H9 (cell line): Measurements from ENCODE around the gene MYOZ3. TPM values are rescaled to one million over a fixed set of nuclear protein-coding genes. Genes with fewer than 3 reads are reported as not detected.

Experiments
- DNase-seq: peaks from one replicate; pipeline ENCODE4 v3.0.0-alpha.2; 2017
- H2AFZ ChIP-seq: one replicate; pipeline ENCODE4 v1.6.1; 2013; ENCODE audit warnings: mild to moderate bottlenecking, low read length, control low read depth, moderate library complexity
- H2AK5ac ChIP-seq: 2 replicates; pipeline ENCODE4 v1.6.1; 2013; ENCODE audit warnings: low read length, control low read depth, mixed read lengths; ENCODE audit not compliant: insufficient read length
- H2BK120ac ChIP-seq: one replicate; pipeline ENCODE4 v1.6.1; 2013; ENCODE audit warnings: low read depth, mild to moderate bottlenecking, low read length, control low read depth, inconsistent platforms; ENCODE audit not compliant: poor library complexity, severe bottlenecking
- H2BK12ac ChIP-seq: 2 replicates; pipeline ENCODE4 v1.6.1; 2013; ENCODE audit warnings: low read length, control low read depth, mixed read lengths, low read depth; ENCODE audit not compliant: insufficient read length
- H2BK15ac ChIP-seq: 2 replicates; pipeline ENCODE4 v1.6.1; 2013; ENCODE audit warnings: low read depth, low read length, control low read depth
- H2BK20ac ChIP-seq: one replicate; pipeline ENCODE4 v1.6.1; 2013; ENCODE audit warnings: low read depth, mild to moderate bottlenecking, low read length, control low read depth, inconsistent platforms; ENCODE audit not compliant: poor library complexity, severe bottlenecking
- H2BK5ac ChIP-seq: 2 replicates; pipeline ENCODE4 v1.6.1; 2013; ENCODE audit warnings: low read length, control low read depth, mixed read lengths; ENCODE audit not compliant: insufficient read length
- H3K14ac ChIP-seq: 2 replicates; pipeline ENCODE4 v1.6.1; 2013; ENCODE audit warnings: low read length, control low read depth; ENCODE audit not compliant: insufficient read depth
- H3K18ac ChIP-seq: 2 replicates; pipeline ENCODE4 v1.6.1; 2013; ENCODE audit warnings: low read depth, mild to moderate bottlenecking, mixed read lengths, low read length, control low read depth; ENCODE audit not compliant: insufficient read length
- H3K23ac ChIP-seq: 2 replicates; pipeline ENCODE4 v1.6.1; 2013; ENCODE audit warnings: low read length, control low read depth, mixed read lengths, low read depth; ENCODE audit not compliant: insufficient read length
- H3K23me2 ChIP-seq: 2 replicates; pipeline ENCODE4 v1.6.1; 2013; ENCODE audit warnings: low read depth, mild to moderate bottlenecking, mixed read lengths, low read length, control low read depth; ENCODE audit not compliant: insufficient read length, poor library complexity, severe bottlenecking
- H3K27ac ChIP-seq: 2 replicates; pipeline ENCODE4 v1.5.1; 2013; ENCODE audit warnings: low read length, control low read depth, mixed read lengths, low read depth; ENCODE audit not compliant: insufficient read length
- H3K27me3 ChIP-seq: 2 replicates; pipeline ENCODE4 v1.6.1; 2013; ENCODE audit warnings: low read length, control low read depth, inconsistent platforms; ENCODE audit not compliant: insufficient read depth
- H3K4ac ChIP-seq: 2 replicates; pipeline ENCODE4 v1.6.1; 2013; ENCODE audit warnings: low read depth, mild to moderate bottlenecking, control low read depth, inconsistent platforms, low read length, moderate library complexity
- H3K4me1 ChIP-seq: 2 replicates; pipeline ENCODE4 v1.6.1; 2013; ENCODE audit warnings: low read length, control low read depth, inconsistent platforms; ENCODE audit not compliant: insufficient read depth
- H3K4me2 ChIP-seq: 2 replicates; pipeline ENCODE4 v1.6.1; 2013; ENCODE audit warnings: low read length, control low read depth, mixed read lengths; ENCODE audit not compliant: insufficient read length, insufficient read depth
- H3K56ac ChIP-seq: 2 replicates; pipeline ENCODE4 v1.6.1; 2013; ENCODE audit warnings: low read depth, mild to moderate bottlenecking, mixed read lengths, low read length, control low read depth; ENCODE audit not compliant: insufficient read length
- H3K79me1 ChIP-seq: 2 replicates; pipeline ENCODE4 v1.6.1; 2013; ENCODE audit warnings: low read depth, mild to moderate bottlenecking, moderate library complexity, low read length, control low read depth, inconsistent platforms; ENCODE audit not compliant: insufficient read depth, poor library complexity, severe bottlenecking
- H3K79me2 ChIP-seq: 2 replicates; pipeline ENCODE4 v1.6.1; 2013; ENCODE audit warnings: low read length, control low read depth, inconsistent platforms; ENCODE audit not compliant: insufficient read depth
- H3K9ac ChIP-seq: 2 replicates; pipeline ENCODE4 v1.6.1; 2013; ENCODE audit warnings: low read length, control low read depth, mixed read lengths; ENCODE audit not compliant: insufficient read length; ENCODE audit errors: extremely low read depth
- H3K9me3 ChIP-seq: one replicate; pipeline ENCODE4 v1.6.1; 2013; ENCODE audit warnings: low read depth, low read length, inconsistent platforms; ENCODE audit not compliant: control insufficient read depth
- H3T11ph ChIP-seq: one replicate; pipeline ENCODE4 v1.6.1; 2013; ENCODE audit warnings: mild to moderate bottlenecking, low read length, control low read depth, inconsistent platforms
- H4K20me1 ChIP-seq: one replicate; pipeline ENCODE4 v1.6.1; 2013; ENCODE audit not compliant: control insufficient read depth, insufficient read length, insufficient read depth
- H4K5ac ChIP-seq: 2 replicates; pipeline ENCODE4 v1.6.1; 2013; ENCODE audit warnings: low read depth, mild to moderate bottlenecking, mixed read lengths, low read length, control low read depth; ENCODE audit not compliant: insufficient read length
- H4K8ac ChIP-seq: replicated peaks from 2 replicates; pipeline ENCODE4 v1.6.1; 2013; ENCODE audit warnings: low read length, control low read depth, mixed read lengths, low read depth; ENCODE audit not compliant: insufficient read length
- H4K91ac ChIP-seq: 2 replicates; pipeline ENCODE4 v1.6.1; 2013; ENCODE audit warnings: low read depth, mild to moderate bottlenecking, moderate library complexity, mixed read lengths, low read length, control low read depth; ENCODE audit not compliant: insufficient read length
- H3K27ac Mint-ChIP-seq, 3 experiments: 2 replicates in 2 of 3; 3 replicates in 1 of 3; pipeline ENCODE4 v1.8.0; 2020 to 2021; ENCODE audit warnings: mixed read lengths in 3 of 3, mild to moderate bottlenecking in 1 of 3, moderate library complexity in 1 of 3
- H3K27me3 Mint-ChIP-seq: 2 replicates; pipeline ENCODE4 v1.8.0; 2021; ENCODE audit warnings: low read depth, mild to moderate bottlenecking, moderate library complexity, mixed read lengths
- H3K36me3 Mint-ChIP-seq, 3 experiments: 2 replicates in 2 of 3; 3 replicates in 1 of 3; pipeline ENCODE4 v1.8.0; 2020 to 2021; ENCODE audit warnings: low read depth in 3 of 3, mixed read lengths in 3 of 3; ENCODE audit not compliant: insufficient read depth in 1 of 3
- H3K4me1 Mint-ChIP-seq, 2 experiments: 2 replicates each; pipeline ENCODE4 v1.8.0; 2020; ENCODE audit warnings: mixed read lengths in 2 of 2
- H3K4me3 Mint-ChIP-seq, 2 experiments: 2 replicates in 1 of 2; 3 replicates in 1 of 2; pipeline ENCODE4 v1.8.0; 2020 to 2021; ENCODE audit warnings: mild to moderate bottlenecking in 2 of 2, mixed read lengths in 2 of 2, moderate library complexity in 1 of 2
- H3K9me3 Mint-ChIP-seq, 2 experiments: 2 replicates in 1 of 2; 3 replicates in 1 of 2; pipeline ENCODE4 v1.8.0; 2020; ENCODE audit warnings: mild to moderate bottlenecking in 2 of 2, mixed read lengths in 2 of 2, moderate library complexity in 1 of 2
- WGBS: extraction: QIAGEN DNeasy Blood & Tissue Kit; methylation state at CpG from one replicate; pipeline ENCODE4 v1.1.7; 2013; ENCODE audit warnings: missing lambda C conversion rate, low lambda C conversion rate, mixed read lengths; ENCODE audit not compliant: insufficient read length; ENCODE audit errors: extremely low coverage; 5-methylcytosine and 5-hydroxymethylcytosine counted together
- total RNA-seq: library from RNA; stranded (reverse); gene quantifications from 2 replicates; pipeline ENCODE4 v1.2.1, GENCODE V29; 2021
- TF ChIP-seq, protein P1 (sequence below): fragments of 200-600 bp; sonication (generic); conservative IDR thresholded peaks from 3 replicates; pipeline ENCODE4 v1.8.0; 2021; ENCODE audit warnings: antibody characterized with exemption, mild to moderate bottlenecking

MYOZ3 gene
- total RNA-seq, 1 experiment from 2014 or later, result 18.1 TPM

GRCh38 chr5:150645070-150645700 lies 15.9 kb upstream of the MYOZ3 start:
- Histone ChIP-seq H4K20me1 (no peaks in the 10 kb centered on the region), H3K23ac (no peak overlapping the region), H4K8ac (no peak overlapping the region), H3K79me1 (no peaks in the 10 kb centered on the region), H4K91ac (no peak overlapping the region), H3K18ac (no peak overlapping the region), H3K4me2 (no peak overlapping the region), H3T11ph (no peak overlapping the region), H2BK120ac (no peak overlapping the region), H3K9ac (no peak overlapping the region), H2BK20ac (no peak overlapping the region), H3K4me1 (peaks cover 2% of the 10 kb centered on the region; the same call in 1 of the 2 replicates), H3K27me3 (no peaks in the 10 kb centered on the region), H3K56ac (no peak overlapping the region), H3K4ac (no peak overlapping the region), H3K23me2 (no peaks in the 10 kb centered on the region), H3K9me3 (no peaks in the 10 kb centered on the region), H2BK15ac (no peak overlapping the region), H3K14ac (no peak overlapping the region), H3K27ac (no peak overlapping the region), H2AFZ (no peak overlapping the region), H2BK12ac (no peak overlapping the region), H4K5ac (no peak overlapping the region), H3K79me2 (no peaks in the 10 kb centered on the region), H2AK5ac (no peak overlapping the region), H2BK5ac (no peak overlapping the region)
- no peaks in the 10 kb centered on the region for H3K9me3 Mint-ChIP-seq
- peak overlapping the region in 1 of 3 experiments; percentile 77; a peak in 2 of 7 replicates for H3K27ac Mint-ChIP-seq
- no CpG with 5 or more reads among the region's 4 CpGs for WGBS
- no peak for DNase-seq
- no peak overlapping the region for H3K4me3 Mint-ChIP-seq
- peaks cover 2% of the 10 kb centered on the region; the same call in 1 of the 2 replicates for H3K27me3 Mint-ChIP-seq
- peaks cover 26 to 45% of the 10 kb centered on the region in 2 experiments for H3K4me1 Mint-ChIP-seq
- H3K36me3 Mint-ChIP-seq, result no peaks in the 10 kb centered on the region
- TF ChIP-seq, protein P1, sequence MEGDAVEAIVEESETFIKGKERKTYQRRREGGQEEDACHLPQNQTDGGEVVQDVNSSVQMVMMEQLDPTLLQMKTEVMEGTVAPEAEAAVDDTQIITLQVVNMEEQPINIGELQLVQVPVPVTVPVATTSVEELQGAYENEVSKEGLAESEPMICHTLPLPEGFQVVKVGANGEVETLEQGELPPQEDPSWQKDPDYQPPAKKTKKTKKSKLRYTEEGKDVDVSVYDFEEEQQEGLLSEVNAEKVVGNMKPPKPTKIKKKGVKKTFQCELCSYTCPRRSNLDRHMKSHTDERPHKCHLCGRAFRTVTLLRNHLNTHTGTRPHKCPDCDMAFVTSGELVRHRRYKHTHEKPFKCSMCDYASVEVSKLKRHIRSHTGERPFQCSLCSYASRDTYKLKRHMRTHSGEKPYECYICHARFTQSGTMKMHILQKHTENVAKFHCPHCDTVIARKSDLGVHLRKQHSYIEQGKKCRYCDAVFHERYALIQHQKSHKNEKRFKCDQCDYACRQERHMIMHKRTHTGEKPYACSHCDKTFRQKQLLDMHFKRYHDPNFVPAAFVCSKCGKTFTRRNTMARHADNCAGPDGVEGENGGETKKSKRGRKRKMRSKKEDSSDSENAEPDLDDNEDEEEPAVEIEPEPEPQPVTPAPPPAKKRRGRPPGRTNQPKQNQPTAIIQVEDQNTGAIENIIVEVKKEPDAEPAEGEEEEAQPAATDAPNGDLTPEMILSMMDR, result no peak
